Measurements from ENCODE around the gene ATG13. TPM values are rescaled to one million over a fixed set of nuclear protein-coding genes. Genes with fewer than 3 reads are reported as not detected.

The ATG13 gene
- total and polyA plus RNA-seq, 4 donors = 36.3 to 49.9 (median 41.2) TPM

DNA sequence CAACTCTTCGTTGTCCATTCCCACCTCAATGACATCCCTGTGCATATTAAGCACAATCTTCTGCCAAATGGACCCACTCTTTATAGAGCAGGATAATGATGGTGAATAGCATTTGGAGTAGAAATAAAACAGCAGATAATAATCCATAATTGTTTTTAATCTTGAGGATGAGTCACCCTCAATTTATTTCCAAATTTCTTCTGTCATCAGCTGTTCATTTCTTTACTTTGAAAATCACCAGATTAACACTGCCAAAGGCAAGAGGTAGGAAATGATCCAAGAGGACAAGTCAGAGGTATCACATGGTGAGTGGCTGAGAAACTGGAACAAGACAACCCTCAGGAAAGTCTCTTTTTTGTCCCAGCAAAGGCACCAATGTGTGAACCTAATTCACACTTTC, 16.2 kb upstream of the ATG13 start:
- peaks cover 0 to 7% (median under 1%) of the 10 kb centered on the region in 4 donors for H3K4me1 ChIP-seq (ENCODE audit: control insufficient read depth in 4 of 4, insufficient read depth in 4 of 4, low read length in 3 of 4)
- H3K27ac ChIP-seq (ENCODE audit: low read depth in 1 of 2, low read length in 2 of 2) = no peak overlapping the region
- peaks cover 0 to 4% (median 0%) of the 10 kb centered on the region in 4 donors for H3K36me3 ChIP-seq (ENCODE audit: control insufficient read depth in 4 of 4, insufficient read depth in 3 of 4, low read depth in 1 of 4, low read length in 3 of 4)
- H3K9ac ChIP-seq (ENCODE audit: low read depth in 1 of 2, low read length in 2 of 2) = no peak overlapping the region
- no peak overlapping the region for H3K4me3 ChIP-seq (ENCODE audit: low read depth in 1 of 3, low read length in 3 of 3)
- TF ChIP-seq GABPA (IDR thresholded peaks at IDR 0.05 in 1 of 2, conservative IDR thresholded peaks at IDR 0.05 in 1 of 2) = no peak
- TF ChIP-seq, protein P1, sequence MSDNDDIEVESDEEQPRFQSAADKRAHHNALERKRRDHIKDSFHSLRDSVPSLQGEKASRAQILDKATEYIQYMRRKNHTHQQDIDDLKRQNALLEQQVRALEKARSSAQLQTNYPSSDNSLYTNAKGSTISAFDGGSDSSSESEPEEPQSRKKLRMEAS (IDR thresholded peaks at IDR 0.05) = no peak
- H3K27me3 ChIP-seq (ENCODE audit: control insufficient read depth in 4 of 4, insufficient read depth in 4 of 4, low read length in 3 of 4) = no peaks in the 10 kb centered on the region
- WGBS = 35% methylated on average over 1 of the region's 1 CpG
- no peaks in the 10 kb centered on the region for H3K9me3 ChIP-seq (ENCODE audit: control insufficient read depth in 4 of 4, low read length in 3 of 4)
- no peak for DNase-seq (ENCODE audit: low spot score)

DNA sequence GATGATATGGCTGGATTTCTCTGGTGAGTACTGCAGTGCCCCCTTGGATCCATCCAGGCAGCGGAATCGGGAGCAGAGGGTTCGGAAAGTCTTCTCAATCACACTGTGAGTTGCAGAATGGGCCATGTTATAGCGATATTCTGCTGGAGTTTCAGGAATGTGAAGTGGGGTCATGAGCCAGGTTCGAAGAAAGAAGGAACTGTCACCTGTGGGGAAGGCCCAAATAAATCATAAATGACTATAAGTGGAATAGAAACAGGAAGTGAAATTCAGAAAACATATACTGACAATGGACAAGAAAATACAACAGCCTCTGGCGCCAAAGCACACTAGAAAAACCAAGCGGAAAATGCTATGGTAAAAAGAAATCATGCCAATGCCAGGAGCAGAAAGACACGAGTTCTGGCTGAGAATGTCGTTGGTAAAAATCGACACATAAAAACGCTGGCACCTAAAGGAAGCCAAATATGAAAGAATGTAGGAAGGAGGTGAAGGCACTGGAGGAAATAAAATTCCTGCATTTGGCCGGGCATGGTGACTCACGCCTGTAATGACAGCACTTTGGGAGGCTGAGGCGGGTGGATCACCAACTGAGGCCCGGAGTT, 13.5 kb upstream of the ATG13 start:
- Histone ChIP-seq H3K27ac (ENCODE audit: low read depth in 1 of 2, low read length in 2 of 2) (no peak overlapping the region), H3K9me3 (ENCODE audit: control insufficient read depth in 4 of 4, low read length in 3 of 4) (no peaks in the 10 kb centered on the region), H3K36me3 (ENCODE audit: control insufficient read depth in 4 of 4, insufficient read depth in 3 of 4, low read depth in 1 of 4, low read length in 3 of 4) (peaks cover 0 to 4% (median 0%) of the 10 kb centered on the region in 4 donors), H3K4me1 (ENCODE audit: control insufficient read depth in 4 of 4, insufficient read depth in 4 of 4, low read length in 3 of 4) (no peaks in the 10 kb centered on the region), H3K27me3 (ENCODE audit: control insufficient read depth in 4 of 4, insufficient read depth in 4 of 4, low read length in 3 of 4) (no peaks in the 10 kb centered on the region), H3K9ac (ENCODE audit: low read depth in 1 of 2, low read length in 2 of 2) (no peak overlapping the region), H3K4me3 (ENCODE audit: low read depth in 1 of 3, low read length in 3 of 3) (no peak overlapping the region)
- DNase-seq (ENCODE audit: low spot score) = no peak
- WGBS = 95% methylated on average over 15 of the region's 15 CpGs
- TF ChIP-seq EGR1 (IDR thresholded peaks at IDR 0.05; ENCODE audit: low read depth in 2 of 2) (no peak), RAD21 (IDR thresholded peaks at IDR 0.05) (no peak), YY1 (IDR thresholded peaks at IDR 0.05) (no peak), TAF1 (conservative IDR thresholded peaks at IDR 0.05) (no peak), HNF4A (conservative IDR thresholded peaks at IDR 0.05) (no peak), HNF4G (IDR thresholded peaks at IDR 0.05) (no peak), GABPA (IDR thresholded peaks at IDR 0.05 in 1 of 2, conservative IDR thresholded peaks at IDR 0.05 in 1 of 2) (no peak), FOXA2 (IDR thresholded peaks at IDR 0.05) (no peak), FOXA1 (IDR thresholded peaks at IDR 0.05) (no peak), RXRA (IDR thresholded peaks at IDR 0.05) (no peak), ATF3 (IDR thresholded peaks at IDR 0.05) (no peak), CTCF (IDR thresholded peaks at IDR 0.05; ENCODE audit: low read depth, low read length, missing input control) (no peak), SP1 (IDR thresholded peaks at IDR 0.05) (no peak), ZBTB33 (IDR thresholded peaks at IDR 0.05) (no peak), JUND (IDR thresholded peaks at IDR 0.05) (no peak), NR2F2 (IDR thresholded peaks at IDR 0.05) (no peak)
- TF ChIP-seq, protein P2, sequence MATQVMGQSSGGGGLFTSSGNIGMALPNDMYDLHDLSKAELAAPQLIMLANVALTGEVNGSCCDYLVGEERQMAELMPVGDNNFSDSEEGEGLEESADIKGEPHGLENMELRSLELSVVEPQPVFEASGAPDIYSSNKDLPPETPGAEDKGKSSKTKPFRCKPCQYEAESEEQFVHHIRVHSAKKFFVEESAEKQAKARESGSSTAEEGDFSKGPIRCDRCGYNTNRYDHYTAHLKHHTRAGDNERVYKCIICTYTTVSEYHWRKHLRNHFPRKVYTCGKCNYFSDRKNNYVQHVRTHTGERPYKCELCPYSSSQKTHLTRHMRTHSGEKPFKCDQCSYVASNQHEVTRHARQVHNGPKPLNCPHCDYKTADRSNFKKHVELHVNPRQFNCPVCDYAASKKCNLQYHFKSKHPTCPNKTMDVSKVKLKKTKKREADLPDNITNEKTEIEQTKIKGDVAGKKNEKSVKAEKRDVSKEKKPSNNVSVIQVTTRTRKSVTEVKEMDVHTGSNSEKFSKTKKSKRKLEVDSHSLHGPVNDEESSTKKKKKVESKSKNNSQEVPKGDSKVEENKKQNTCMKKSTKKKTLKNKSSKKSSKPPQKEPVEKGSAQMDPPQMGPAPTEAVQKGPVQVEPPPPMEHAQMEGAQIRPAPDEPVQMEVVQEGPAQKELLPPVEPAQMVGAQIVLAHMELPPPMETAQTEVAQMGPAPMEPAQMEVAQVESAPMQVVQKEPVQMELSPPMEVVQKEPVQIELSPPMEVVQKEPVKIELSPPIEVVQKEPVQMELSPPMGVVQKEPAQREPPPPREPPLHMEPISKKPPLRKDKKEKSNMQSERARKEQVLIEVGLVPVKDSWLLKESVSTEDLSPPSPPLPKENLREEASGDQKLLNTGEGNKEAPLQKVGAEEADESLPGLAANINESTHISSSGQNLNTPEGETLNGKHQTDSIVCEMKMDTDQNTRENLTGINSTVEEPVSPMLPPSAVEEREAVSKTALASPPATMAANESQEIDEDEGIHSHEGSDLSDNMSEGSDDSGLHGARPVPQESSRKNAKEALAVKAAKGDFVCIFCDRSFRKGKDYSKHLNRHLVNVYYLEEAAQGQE (IDR thresholded peaks at IDR 0.05) = no peak
- TF ChIP-seq, protein P1 (IDR thresholded peaks at IDR 0.05) = no peak

Data from liver (tissue), 9 donors.